HG02840 (cell line): ENCODE data around the gene RASSF3.
A peak's percentile ranks its signal among the peaks of the same experiment; 100 is the strongest.
"Not testable (repeated sequence)": the region's sequence is repeated elsewhere in the genome, so short reads cannot be mapped to it uniquely, and the experiment has no call there.

Source experiments
- ATAC-seq: cut with Tn5 transposase; IDR thresholded peaks from one replicate; pipeline ENCODE4 v1.9.1; 2021; ENCODE audit warnings: mild to moderate bottlenecking, moderate library complexity, moderate number of reproducible peaks; ENCODE audit not compliant: unreplicated experiment, low FRiP score

Gene RASSF3

DNA sequence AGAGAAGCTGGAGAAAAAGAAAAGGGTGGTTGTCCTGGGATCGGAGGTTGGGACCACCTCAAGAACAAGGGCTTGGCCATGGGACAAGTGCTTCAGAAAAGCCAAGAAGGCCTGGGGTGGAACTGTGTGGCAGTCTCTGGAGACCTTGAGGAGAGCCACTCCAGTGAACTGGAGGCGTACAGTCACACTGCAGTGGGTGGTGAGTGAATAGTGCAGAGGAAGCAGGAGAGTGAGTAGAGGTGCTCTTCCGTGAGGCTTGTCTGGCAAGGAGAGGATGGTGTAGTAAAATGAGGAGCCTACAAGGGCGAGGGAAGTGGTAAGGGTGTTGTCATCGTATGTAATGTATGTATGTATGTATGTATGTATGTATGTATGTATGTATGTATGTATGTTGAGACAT is 20.9 kb downstream of the RASSF3 start:
- ATAC-seq: no peak

DNA sequence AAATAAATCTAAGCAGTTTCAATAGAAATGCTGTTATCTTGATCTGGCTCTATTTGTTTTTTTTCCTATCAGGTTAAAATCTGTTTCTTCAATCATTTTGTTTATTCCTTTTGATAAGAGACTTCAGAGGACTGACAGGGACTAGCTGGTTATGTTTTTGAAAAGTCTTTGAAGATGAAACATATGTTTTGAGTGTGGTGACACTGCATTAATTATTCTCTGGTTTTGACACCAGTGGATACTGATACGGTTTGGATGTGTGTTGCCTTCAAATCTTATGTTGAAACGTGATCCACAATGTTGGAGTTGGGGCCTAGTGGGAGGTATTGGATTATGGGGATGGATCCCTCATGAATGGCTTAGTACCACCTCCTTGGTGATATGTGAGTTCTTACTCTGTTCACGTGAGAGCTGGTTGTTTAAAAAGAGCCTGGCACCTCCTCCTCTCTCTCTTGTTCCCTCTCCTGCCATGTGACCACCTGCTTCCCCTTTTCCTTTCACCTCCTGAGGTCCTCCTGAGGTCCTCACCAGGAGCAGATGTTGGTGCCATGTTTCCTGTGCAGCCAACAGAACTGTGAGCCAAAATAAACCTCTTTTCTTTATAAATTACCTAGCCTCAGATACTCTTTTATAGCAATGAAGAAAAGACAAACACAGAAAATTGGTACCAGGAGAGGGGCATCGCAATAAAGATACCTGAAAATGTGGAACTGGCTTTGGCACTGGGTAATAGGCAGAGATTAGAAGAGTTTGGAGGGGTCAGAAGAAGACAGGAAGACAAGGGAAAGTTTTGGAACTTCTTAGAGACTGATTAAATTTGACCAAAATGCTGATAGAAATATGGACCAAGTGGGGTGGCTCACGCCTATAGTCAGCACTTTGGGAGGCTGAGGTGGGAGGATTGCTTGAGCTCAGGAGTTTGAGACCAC is 23.0 kb downstream of the RASSF3 start:
- no peak for ATAC-seq

DNA sequence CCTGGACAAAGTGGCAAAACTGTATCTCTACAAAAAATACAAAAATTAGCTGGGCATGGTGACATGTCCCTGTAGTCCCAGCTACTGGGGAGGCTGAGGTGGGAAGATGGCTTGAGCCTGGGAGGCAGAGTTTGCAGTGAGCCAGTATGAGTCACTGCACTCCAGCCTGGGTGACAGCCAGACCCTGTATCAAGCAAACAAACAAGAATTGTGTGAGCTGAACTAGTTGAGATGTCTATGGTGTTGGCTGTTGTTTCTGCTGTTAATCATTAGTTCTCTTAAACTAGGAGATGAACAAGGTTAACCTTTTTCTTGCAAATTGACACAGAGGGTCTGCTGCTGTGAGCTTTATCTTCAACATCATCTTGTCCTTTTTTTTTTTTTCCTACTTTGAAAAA is 23.6 kb downstream of the RASSF3 start:
- ATAC-seq: no peak

DNA sequence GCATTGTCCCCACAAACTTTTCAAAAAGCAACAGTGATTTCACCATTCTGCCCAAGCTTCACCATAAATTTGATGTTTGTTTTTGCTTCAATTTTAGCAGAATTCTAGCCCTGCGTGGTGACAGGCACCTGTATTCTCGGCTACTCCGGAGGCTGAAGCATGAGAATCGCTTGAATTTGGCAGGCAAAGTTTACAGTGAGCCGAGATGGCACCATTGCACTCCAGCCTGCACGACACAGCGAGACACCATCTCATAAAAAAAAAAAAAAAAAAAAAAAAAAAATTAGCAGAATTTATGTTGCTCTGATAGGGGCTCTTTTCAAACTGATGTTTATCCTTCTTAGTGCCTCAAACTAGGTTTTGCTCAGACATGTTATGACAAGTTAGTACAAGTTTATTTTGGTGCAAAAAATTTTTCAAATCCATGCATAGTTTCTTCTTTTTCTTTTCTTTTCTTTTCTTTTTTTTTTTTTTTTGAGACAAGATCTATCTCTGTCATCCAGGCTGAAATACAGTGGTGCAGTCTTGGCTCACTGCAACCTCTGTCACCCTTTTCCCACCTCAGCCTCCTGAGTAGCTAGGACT is 24.3 kb downstream of the RASSF3 start:
- no peak for ATAC-seq

DNA sequence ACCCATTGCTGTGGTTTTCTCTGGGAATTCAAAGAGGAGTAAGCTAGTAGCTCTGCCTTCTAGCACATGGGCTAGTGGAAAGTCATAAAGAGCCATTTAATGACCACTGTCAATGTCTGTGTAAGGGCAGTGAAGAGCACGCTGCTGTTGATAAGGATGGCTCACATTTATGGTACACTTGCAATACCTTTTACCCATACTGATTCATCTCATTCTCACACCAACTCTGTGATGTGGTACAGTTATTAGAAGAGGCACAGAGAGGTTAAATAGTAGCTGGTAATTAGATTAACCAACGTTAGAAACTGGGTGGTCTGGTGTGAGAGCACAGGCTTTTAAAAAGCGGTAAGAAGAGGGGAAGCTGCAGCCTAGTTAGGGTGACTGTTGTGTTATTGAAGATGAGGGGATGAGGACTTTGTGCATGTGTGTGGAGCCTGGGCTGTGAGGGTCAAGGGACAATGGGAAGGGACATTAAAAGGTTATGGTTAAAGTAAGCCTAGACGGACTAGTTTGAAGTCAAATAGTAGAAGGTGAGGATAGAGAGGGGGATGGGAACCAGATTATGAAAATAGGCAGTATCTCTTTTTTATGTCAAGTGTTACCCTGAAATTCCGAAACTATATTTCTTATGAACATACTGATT is 25.2 kb downstream of the RASSF3 start:
- no peak for ATAC-seq

DNA sequence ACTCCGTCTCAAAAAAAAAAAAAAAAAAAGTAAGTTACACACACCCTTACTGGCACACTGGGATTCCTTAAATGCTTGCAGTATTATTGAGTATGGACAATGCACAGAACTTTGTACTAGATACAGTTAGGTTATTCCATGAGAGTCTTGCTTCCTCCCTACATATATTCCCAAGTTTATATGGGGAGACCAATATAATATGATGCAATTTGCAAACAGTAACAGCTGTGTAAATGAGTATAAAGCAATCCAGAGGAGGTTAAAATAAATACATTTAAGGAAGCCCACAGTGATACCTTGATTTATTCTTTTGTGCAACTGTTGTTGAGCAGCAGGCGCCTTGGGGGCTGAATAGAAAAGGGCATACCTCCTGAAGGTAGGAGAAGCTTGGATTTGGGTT is 26.6 kb downstream of the RASSF3 start:
- no peak for ATAC-seq

DNA sequence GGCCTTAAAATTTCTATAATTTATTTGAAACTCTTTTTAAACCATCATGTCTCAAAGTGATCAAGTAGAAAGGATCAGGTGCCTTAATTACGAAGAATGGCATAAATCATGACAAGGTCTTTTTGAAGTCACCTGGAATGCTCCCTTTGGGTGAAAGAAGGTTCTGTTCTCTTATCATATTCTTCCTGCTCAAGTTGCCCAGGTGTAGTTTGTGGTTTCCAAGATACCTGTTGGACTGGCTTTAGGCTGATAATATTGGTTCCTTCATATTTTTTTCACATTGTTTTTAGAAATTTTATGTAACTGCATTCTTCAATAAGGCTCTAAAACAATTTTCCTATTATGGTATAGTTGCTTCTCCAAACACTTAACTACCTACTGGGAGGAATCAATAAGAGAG is 29.2 kb downstream of the RASSF3 start:
- no peak for ATAC-seq

DNA sequence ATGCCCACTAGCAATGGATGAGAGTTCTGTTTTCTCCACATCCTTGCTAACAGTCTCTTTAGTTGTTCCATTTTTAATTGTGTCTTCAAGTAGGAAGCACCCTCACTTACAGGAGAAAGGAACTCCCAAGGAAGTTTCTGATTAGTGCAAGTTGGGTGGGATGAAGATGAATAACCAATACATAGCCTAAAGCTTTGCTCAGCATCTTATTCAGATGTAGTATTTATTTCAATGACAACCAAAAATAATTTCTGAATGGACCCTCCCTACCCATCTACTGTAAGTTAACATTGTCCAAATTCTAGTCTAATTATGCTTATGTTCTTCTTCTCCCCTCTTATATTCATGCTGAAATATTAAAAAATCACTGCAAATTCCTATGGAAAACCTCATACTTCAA is 36.0 kb downstream of the RASSF3 start:
- ATAC-seq: no peak

DNA sequence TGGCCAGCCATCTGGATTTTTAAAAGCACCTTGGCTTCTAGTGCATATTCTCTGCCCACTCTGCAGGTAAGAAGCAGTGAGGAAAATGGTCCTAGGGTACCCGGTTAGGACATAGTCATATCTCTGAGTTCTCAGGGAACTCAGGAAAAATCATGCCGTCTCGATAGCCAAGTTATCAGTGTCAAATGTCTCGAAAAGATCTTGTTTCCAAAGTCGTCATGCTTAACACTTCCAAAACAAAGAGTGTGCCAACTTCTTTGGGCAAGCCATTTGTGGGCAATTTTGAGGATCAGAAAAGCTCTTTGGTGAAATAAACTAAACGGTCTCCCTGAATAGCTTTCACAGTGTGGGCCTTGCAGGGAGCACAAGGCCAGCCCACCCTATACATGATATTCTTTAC is 39.2 kb downstream of the RASSF3 start:
- ATAC-seq: no peak

DNA sequence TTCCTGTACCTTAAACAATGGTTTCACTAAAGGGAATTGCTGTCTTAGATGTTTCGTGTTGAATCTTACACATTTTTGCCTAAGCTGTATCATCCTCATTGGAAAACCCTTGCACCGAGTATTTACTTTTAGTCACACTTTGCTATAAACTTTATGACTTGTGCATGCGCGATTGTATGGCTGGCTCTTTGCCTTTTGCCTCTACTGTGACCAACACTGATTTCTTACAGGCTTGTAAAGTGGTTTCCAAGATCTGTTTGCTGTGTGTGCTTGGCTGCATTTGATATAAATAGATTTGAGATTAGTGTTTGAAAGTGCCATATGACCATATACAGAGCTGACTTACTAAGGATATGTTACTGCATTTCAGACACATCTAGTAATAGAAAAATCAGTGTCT is 40.5 kb downstream of the RASSF3 start:
- ATAC-seq: no peak

DNA sequence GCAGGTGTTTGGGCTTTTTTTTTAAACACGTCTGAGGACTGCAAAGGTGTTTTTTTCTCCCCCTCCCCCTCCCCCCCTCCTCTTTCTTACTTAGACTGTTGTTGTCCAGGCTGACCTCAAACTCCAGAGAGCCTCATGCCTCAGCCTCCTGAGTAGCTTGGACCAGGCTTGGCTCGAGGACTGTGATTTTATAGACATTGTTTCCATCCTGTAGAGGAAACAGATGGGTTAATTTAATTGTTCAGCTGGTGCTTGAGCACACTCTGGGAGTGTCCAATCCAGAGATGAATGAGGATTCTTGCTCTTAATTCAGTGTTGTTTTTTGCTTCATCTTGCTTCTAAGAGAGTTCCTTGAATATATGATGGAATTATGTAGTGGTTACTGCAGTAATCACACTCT is 42.1 kb downstream of the RASSF3 start:
- no peak for ATAC-seq

DNA sequence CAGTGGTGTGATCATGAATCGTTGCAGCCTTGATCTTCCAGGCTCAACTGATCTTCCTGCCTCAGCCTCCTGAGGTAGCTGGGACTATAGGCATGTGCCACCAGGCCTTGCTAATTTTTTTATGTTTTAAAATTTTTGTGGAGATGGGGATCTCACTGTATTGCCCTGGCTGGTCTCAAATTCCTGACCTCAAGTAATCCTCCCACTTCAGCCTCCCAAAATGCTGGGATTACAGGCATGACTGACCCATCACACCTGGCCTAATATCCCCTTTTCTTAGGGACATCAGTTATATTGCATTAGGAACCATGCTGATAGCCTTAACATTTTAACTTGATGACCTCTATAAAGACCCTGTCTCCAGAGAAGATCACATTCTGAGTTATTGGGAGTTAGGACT is 42.8 kb downstream of the RASSF3 start:
- no peak for ATAC-seq

DNA sequence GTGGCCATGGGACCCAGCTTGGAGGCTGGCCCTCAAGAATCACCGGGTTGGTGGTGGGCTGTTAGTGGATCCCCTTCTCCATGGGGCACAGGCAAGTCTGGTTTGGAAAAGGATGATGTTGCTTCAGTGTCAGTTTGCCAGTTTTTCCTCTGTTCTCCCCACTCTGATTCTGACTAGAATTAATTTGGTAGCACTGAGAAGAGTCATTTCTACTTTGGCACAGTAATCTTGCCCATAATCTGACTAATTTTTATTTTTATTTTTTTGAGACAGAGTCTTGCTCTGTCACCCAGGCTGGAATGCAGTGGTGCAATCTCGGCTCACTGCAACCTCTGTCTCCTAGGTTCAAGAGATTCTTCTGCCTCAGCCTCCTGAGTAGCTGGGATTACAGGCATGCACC is 43.6 kb downstream of the RASSF3 start:
- not testable (repeated sequence) for ATAC-seq

DNA sequence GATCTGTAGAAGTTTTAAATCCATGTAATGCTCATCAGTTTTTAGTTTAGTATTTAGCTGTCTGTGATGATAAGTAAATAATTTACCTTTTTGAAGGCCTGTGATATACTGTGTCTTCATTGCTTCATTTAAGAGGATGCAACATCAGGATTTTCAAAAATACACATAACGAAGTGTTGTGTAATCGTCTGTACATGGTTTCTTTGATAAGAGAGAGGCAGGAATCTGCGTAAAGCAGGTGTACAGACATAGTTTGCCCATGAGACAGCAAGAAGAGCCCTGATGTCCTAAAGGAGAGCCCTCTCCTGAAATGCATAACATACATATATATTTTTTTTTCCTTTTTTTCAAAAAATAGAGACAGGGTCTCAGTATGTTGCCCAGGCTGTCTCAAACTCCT is 44.8 kb downstream of the RASSF3 start:
- no peak for ATAC-seq

DNA sequence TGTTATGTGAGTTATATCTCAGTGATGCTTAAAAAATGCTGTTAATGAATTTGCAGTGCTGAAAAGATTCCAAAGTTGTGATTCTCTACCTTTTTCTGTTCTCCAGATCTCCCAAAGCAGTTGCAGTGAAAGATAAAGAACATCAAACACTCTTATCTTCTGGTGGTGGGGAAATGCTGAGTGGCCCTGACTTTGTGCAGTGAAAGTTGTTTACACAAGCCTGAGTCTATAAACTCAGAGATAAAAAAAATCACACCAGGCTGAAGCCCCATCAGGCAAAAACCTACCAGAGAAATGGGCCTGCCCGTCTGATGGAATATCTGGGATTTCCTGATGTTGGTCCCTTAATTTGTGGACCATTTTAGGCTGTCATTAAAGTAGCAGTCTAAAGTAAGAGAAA is 46.1 kb downstream of the RASSF3 start:
- ATAC-seq: no peak

DNA sequence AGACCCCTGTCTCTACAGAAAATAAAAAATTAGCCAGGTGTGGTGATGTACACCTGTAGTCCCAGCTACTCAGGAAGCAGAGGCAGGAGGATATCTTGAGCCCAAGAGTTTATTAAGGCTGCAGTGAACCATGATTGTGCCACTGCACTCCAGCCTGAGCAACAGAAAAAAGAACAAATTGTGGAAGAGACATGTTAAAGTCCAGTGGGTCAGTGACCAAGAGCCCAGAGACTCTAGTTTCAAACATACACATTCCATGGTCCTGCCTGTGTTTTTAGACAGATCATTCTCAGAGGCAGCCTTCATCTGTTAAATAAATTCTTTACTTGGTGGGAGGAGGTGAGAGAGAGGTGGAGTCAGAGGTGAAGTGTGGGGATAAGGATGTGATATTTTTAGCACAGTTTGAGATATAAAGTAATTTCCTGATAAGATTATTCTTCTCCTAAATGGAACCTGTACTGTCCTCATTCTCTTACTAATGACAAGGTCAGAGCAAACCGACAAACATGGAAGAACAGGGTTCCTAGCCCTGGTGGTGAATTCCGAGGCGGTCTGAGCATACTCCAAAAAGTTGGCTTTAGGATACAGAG is 48.7 kb downstream of the RASSF3 start:
- ATAC-seq: no peak

DNA sequence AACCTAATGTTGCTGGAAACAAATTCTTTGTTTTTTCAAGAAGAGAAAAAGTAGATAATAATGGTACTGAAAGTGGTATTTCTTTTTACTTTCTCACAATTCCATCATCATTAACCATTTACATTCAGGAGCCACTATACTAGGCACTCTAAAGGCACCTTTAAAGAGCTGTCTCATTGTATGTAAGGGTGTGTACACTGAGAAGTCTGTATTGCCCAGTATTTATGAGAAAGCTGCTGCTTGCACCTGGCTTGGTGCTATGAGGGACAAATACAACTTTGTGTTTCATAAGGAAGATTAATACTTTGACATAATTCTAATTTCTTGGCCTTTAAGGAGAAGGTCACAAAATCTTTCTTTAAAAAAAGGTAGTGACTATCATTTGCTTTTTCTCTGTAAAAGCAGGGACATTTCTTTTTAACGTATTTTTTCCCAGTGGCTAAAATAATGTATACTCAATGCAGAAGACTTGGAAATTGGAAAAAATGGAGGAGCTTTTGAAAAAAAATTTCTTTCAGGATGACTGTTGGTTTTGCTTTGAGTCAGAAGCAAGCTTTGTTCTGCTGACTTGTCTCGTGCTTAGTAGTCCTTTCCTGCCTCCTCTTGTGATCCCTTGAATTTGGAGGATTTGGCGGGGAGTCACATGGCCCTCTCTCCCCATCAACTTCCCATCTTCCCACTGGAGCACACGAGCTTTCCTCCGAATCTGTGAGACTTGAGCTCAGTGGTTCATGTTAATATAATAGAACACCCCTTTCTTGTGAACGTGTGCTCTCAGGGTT is 50.1 kb downstream of the RASSF3 start:
- no peak for ATAC-seq

DNA sequence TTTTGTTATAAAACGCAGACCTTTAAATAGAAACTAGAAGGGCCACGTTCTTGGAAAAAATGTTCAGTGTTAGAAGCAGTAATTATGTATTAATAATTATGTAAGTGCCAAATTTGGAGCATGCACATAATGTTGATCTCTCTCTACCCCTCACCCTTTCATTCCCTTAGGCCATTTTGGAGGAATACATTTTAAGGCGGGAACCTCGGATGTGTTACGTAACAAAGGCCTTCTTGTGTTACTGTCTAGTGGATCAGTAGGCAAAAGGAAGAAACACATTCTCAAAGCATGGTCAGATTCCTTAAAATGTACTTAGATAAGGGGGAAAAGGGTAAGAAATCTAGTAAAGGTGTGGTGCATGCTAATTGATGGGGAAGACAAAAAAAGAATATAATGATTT is 52.7 kb downstream of the RASSF3 start:
- ATAC-seq: no peak

DNA sequence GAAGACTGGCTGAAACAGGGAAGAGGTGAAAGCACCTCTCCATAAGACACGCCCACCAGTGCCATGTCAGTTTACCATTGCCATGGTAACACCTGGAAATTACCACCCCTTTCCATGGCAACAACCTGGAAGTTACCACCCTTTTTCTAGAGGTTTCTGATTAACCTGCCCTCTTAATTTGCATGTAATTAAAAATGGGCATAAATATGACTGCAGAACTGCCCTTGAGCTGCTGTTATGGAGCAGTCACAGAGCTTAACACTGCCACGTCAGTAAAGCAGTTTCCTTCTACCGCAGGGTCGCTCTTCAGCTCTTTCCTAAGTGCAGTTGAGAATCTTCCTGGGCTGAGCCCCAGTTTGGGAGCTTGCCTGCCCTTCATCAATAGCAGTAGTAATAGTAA is 55.2 kb downstream of the RASSF3 start:
- peak; percentile 36 for ATAC-seq

DNA sequence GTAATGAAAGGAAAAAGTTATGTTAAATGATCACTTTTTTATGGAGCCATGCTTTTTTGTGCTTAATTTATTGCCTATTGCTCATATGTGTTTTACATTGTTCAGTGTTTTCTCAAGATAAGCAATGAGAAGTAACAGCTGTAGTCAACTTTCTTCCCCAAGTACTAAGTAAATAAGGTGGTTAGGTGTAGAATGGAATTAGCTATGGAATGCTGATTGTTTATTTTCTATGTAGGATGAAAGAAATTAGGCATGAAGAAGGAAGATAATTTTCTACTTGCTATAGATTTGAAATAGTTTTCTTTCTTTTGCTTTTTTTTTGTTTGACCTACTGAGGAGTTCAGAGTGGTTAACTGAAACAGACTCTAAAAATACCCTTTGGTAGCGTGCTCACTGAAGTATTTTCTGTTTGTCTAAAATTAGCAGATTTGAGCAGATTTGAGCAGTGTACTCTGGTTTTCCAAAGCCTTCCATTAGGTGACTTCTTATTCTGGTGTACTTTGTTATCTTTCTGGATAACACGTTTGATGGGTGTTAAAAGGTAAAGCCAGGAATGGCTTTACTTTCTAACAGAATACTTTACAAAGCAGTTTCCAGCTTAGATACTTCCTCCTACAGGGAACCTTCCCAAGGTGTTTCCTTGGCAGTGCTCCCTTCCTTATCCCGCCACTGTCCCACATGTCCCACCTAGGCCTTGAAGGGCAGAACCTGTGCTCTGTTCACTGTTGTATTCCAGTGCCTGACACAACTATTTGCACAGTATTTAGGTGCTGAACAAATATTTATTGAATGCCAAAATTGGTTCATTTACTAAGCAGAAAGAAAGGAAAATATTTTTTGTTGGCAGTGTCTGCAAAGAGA is 56.0 kb downstream of the RASSF3 start:
- ATAC-seq: no peak
